Testis (tissue), 3 donors: Measurements from ENCODE around the gene ZNF740. TPM values are rescaled to one million over a fixed set of nuclear protein-coding genes. Genes with fewer than 3 reads are reported as not detected.

Experiments used
- DNase-seq: peaks from one replicate; pipeline ENCODE4 v3.0.0-alpha.2; 2019
- H3K27ac ChIP-seq, 2 donors: fragments of 200-600 bp; sonication (generic); one replicate each; pipeline ENCODE4 v1.5.1; 2019
- H3K27me3 ChIP-seq: fragments of 200-600 bp; sonication (generic); one replicate; pipeline ENCODE4 v1.5.1; 2019
- H3K36me3 ChIP-seq: fragments of 200-600 bp; sonication (generic); one replicate; pipeline ENCODE4 v1.5.1; 2017; ENCODE audit warnings: low read depth; ENCODE audit errors: missing control alignments
- H3K4me1 ChIP-seq: fragments of 200-600 bp; sonication (generic); one replicate; pipeline ENCODE4 v1.5.1; 2019
- H3K4me3 ChIP-seq, 2 donors: fragments of 200-600 bp; sonication (generic); one replicate each; pipeline ENCODE4 v1.5.1; 2017 to 2019
- H3K9me3 ChIP-seq: fragments of 200-600 bp; sonication (generic); one replicate; pipeline ENCODE4 v1.5.1; 2017
- POLR2A ChIP-seq: fragments of 450-650 bp; IDR thresholded peaks from one replicate; pipeline ENCODE4 v1.6.1; 2017; ENCODE audit warnings: antibody characterized with exemption, mild to moderate bottlenecking, moderate library complexity
- WGBS, 2 donors: methylation state at CpG; one replicate each; pipeline ENCODE4 v1.1.5; 2018; 5-methylcytosine and 5-hydroxymethylcytosine counted together
- intact Hi-C: fragments of 100-400 bp; cut with DNase I; formaldehyde crosslinking; loops from one replicate; pipeline ENCODE4 v1.15.1; 2023; ENCODE audit warnings: low total_unique reads
- polyA plus RNA-seq: library from polyadenylated mRNA; stranded (reverse); fragments of 350-450 nt; fragmentation: Illumina TruSeq; extraction: RNeasy Lipid Tissue Mini Kit (QIAGEN cat#74804); gene quantifications from one replicate; pipeline ENCODE4 v1.2.3, GENCODE V29; 2014; ENCODE audit warnings: low read depth, low replicate concordance; ENCODE audit not compliant: insufficient read depth
- total RNA-seq, 2 donors: library from RNA; depleted of rRNA; stranded (reverse); fragments of >200 nt; gene quantifications; one replicate each; pipeline ENCODE4 v1.2.3, GENCODE V29; 2016
- TF ChIP-seq, protein P1 (sequence below), 3 experiments: fragments of 450-650 bp in 2 of 3; fragments of 200-600 bp in 1 of 3; sonication (generic) in 1 of 3; IDR thresholded peaks; one replicate each; pipeline ENCODE4 v1.5.1; 2016 to 2019; ENCODE audit warnings: antibody characterized with exemption in 3 of 3, mild to moderate bottlenecking in 2 of 3, moderate library complexity in 1 of 3

ZNF740 gene
- total and polyA plus RNA-seq, 3 donors from 2014 or later: 15.6 to 27.2 (median 19.8) TPM

DNA sequence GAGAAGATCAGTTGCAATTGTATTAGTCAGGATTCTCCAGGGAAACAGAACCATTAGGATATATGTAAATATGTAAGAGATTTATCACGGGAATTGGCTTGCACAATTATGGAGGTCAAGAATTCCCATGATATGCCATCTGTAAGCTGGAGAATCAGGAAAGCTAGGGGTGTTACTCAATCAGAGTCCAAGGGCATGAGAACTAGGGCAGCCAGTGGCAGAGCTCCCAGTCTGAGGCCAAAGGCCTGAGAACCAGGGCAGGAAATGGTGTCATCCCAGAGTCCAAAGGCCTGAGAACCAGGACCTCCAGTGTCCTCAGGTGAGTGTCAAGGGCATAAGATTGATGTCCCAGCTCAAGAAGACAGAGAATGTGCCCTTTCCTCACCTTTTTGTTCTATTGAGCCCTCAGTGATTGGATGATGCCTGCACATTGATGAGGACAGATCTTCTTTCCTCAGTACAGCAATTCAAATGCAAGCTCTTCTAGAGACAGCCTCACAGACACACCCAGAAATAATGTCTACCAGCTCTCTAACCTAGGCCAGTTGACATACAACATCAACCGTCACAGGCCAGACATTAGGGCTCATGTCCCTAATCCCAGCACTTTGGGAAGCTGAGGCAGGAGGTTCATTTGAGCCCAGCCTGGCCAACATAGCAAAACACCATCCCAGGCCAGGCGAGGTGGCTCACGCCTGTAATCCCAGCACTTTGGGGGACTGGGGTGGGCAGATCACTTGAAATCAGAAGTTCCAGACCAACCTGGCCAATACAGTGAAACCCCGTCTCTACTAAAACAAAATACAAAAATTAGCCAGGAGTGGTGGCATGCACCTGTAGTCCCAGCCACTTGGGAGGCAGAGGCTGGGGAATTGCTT is 34.9 kb upstream of the ZNF740 start:
- TF ChIP-seq POLR2A: no peak
- TF ChIP-seq, protein P1, sequence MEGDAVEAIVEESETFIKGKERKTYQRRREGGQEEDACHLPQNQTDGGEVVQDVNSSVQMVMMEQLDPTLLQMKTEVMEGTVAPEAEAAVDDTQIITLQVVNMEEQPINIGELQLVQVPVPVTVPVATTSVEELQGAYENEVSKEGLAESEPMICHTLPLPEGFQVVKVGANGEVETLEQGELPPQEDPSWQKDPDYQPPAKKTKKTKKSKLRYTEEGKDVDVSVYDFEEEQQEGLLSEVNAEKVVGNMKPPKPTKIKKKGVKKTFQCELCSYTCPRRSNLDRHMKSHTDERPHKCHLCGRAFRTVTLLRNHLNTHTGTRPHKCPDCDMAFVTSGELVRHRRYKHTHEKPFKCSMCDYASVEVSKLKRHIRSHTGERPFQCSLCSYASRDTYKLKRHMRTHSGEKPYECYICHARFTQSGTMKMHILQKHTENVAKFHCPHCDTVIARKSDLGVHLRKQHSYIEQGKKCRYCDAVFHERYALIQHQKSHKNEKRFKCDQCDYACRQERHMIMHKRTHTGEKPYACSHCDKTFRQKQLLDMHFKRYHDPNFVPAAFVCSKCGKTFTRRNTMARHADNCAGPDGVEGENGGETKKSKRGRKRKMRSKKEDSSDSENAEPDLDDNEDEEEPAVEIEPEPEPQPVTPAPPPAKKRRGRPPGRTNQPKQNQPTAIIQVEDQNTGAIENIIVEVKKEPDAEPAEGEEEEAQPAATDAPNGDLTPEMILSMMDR (IDR thresholded peaks at IDR 0.05): no peak
- Histone ChIP-seq H3K27me3 (no peaks in the 10 kb centered on the region), H3K4me1 (no peaks in the 10 kb centered on the region), H3K27ac (no peak overlapping the region), H3K36me3 (no peaks in the 10 kb centered on the region), H3K4me3 (no peak overlapping the region), H3K9me3 (no peaks in the 10 kb centered on the region)
- WGBS, 2 donors: 87 to 91% methylated on average over 5 of the region's 5 CpGs
- DNase-seq: no peak
- intact Hi-C loops: no loop called here

DNA sequence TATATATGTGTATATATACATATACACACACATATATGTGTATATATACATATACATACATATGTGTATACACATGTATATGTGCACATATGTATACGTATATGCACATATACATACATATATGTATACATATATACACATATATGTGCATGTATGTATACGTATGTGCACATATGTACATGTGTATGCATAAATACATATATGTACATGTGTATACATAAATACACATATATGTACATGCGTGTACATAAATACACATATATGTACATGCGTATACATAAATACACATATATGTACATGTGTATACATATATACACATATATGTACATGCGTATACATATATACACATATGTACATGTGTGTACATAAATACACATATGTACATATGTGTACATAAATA is 33.3 kb upstream of the ZNF740 start:
- H3K9me3 ChIP-seq: no peaks in the 10 kb centered on the region
- H3K4me1 ChIP-seq: no peaks in the 10 kb centered on the region
- H3K36me3 ChIP-seq: no peaks in the 10 kb centered on the region
- no peak overlapping the region for H3K4me3 ChIP-seq
- intact Hi-C loops: no loop called here
- 69 to 72% methylated on average over 5 of the region's 5 CpGs for WGBS, 2 donors
- H3K27me3 ChIP-seq: no peaks in the 10 kb centered on the region
- TF ChIP-seq, protein P1 (IDR thresholded peaks at IDR 0.05): no peak
- TF ChIP-seq POLR2A: no peak
- no peak overlapping the region for H3K27ac ChIP-seq
- DNase-seq: no peak

DNA sequence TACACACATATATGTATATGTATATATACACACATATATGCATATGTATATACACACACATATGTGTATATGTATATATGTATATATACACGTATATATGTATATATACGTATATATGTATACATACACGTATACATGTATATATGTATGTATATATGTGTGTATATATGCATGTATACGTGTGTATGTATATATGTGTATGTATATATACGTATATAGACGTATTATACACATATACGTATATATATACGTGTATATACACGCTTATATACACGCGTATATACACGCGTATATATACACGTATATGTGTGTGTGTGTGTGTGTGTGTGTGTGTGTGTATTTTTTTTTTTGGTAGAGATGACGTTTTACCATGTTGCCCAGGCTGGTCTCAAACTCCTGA is 32.9 kb upstream of the ZNF740 start:
- Histone ChIP-seq H3K36me3 (no peaks in the 10 kb centered on the region), H3K27me3 (no peaks in the 10 kb centered on the region), H3K9me3 (no peaks in the 10 kb centered on the region), H3K4me1 (no peaks in the 10 kb centered on the region), H3K4me3 (no peak overlapping the region), H3K27ac (no peak overlapping the region)
- no peak for DNase-seq
- intact Hi-C loops: no loop called here
- no peak for TF ChIP-seq POLR2A
- TF ChIP-seq, protein P1 (IDR thresholded peaks at IDR 0.05): no peak
- WGBS, 2 donors: 67 to 70% methylated on average over 15 of the region's 15 CpGs

DNA sequence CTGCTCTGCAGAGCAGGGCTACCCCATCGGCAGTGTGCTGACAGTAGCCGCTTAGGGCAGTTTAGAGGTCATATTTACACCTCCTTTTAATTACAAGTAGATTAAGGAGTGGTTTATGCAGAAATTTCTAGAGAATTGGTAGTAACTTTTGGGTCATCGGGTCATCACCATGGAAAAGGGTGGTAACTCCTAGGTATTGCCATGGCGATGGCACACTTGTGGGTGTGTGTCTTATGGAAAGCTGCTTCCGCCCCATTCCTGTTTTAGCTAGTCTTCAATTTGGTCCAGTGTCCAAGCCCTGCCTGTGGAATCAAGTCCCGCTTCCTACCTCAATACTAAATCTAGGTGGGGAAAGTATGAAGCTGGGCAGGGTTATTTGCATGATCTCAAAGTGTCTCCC is 29.5 kb upstream of the ZNF740 start:
- intact Hi-C loops: no loop called here
- Histone ChIP-seq H3K9me3 (no peaks in the 10 kb centered on the region), H3K27ac (no peak overlapping the region), H3K36me3 (no peaks in the 10 kb centered on the region), H3K4me3 (no peak overlapping the region), H3K4me1 (no peaks in the 10 kb centered on the region), H3K27me3 (no peaks in the 10 kb centered on the region)
- WGBS, 2 donors: 89 to 94% methylated on average over 6 of the region's 6 CpGs
- no peak for DNase-seq
- no peak for TF ChIP-seq POLR2A
- TF ChIP-seq, protein P1 (IDR thresholded peaks at IDR 0.05): no peak

DNA sequence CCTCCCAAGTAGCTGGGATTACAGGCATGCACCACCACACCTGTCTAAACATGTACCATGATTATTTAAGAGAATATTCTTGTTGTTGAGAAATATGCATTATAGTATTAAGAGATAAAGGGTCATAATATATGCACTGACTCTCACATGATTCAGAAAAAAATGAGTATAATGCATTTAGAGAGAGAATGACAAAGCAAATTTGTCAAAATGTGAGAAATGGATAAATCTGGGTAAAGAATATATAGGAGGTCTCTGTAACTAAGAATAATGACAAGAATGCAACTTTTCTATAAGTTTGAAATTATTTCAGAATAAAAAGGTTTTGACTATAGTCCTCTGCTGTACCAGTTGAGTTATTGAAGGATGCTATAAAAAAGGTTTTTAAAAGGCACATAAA is 28.1 kb upstream of the ZNF740 start:
- DNase-seq: no peak
- Histone ChIP-seq H3K27me3 (no peaks in the 10 kb centered on the region), H3K9me3 (no peaks in the 10 kb centered on the region), H3K36me3 (no peaks in the 10 kb centered on the region), H3K27ac (no peak overlapping the region), H3K4me1 (no peaks in the 10 kb centered on the region), H3K4me3 (no peak overlapping the region)
- TF ChIP-seq, protein P1 (IDR thresholded peaks at IDR 0.05): no peak
- TF ChIP-seq POLR2A: no peak
- intact Hi-C loops: no loop called here
